Prostate gland (tissue), 2 donors: ENCODE results near the gene ZNF576. TPM values are rescaled to one million over a fixed set of nuclear protein-coding genes. Genes with fewer than 3 reads are reported as not detected.

Experiments
- DNase-seq: peaks from one replicate; pipeline ENCODE4 v3.0.0-alpha.2; 2019; ENCODE audit warnings: low spot score
- H3K27ac ChIP-seq, 2 donors: fragments of 200-600 bp; sonication (generic); 2 replicates each; pipeline ENCODE4 v1.5.1; 2017 to 2019
- H3K27me3 ChIP-seq: fragments of 200-600 bp; sonication (generic); replicated peaks from 2 replicates; pipeline ENCODE4 v1.5.1; 2019; ENCODE audit not compliant: insufficient read depth
- H3K36me3 ChIP-seq, 2 donors: fragments of 200-600 bp; sonication (generic); 1 replicate in 1 of 2; 2 replicates in 1 of 2; pipeline versions ENCODE4 v1.5.1 to v1.8.1; 2017 to 2019
- H3K4me1 ChIP-seq: fragments of 200-600 bp; sonication (generic); replicated peaks from 2 replicates; pipeline ENCODE4 v1.5.1; 2019
- H3K4me3 ChIP-seq, 2 donors: fragments of 200-600 bp; sonication (generic); 2 replicates each; pipeline ENCODE4 v1.5.1; 2017 to 2019
- H3K9me3 ChIP-seq: fragments of 200-600 bp; sonication (generic); 2 replicates; pipeline ENCODE4 v1.5.1; 2017
- POLR2A ChIP-seq: fragments of 450-650 bp; IDR thresholded peaks from one replicate; pipeline ENCODE4 v1.6.1; 2016; ENCODE audit warnings: antibody characterized with exemption, mild to moderate bottlenecking
- POLR2AphosphoS5 ChIP-seq: sonication (generic); formaldehyde crosslinking; IDR thresholded peaks from one replicate; pipeline ENCODE4 v1.6.1; 2017; ENCODE audit warnings: antibody characterized with exemption
- WGBS: methylation state at CpG from one replicate; pipeline ENCODE4 v1.1.5; 2018; 5-methylcytosine and 5-hydroxymethylcytosine counted together
- intact Hi-C: fragments of 100-400 bp; cut with DNase I; formaldehyde crosslinking; loops from one replicate; pipeline ENCODE4 v1.14.2; 2022
- total RNA-seq, 2 donors: library from RNA; depleted of rRNA; stranded (reverse); fragments of >200 nt; gene quantifications; one replicate each; pipeline ENCODE4 v1.1.0, GENCODE V29; 2016
- TF ChIP-seq, protein P1 (sequence below), 4 experiments: fragments of 200-600 bp in 2 of 4; fragments of 450-650 bp in 2 of 4; sonication (generic) in 2 of 4; IDR thresholded peaks; 1 replicate in 3 of 4; 2 replicates in 1 of 4; pipeline ENCODE4 v1.5.1; 2016 to 2019; ENCODE audit warnings: antibody characterized with exemption in 4 of 4, mild to moderate bottlenecking in 2 of 4, moderate library complexity in 2 of 4

ZNF576 gene
- total RNA-seq, 2 donors from 2014 or later = 25.1 to 30.6 TPM

DNA sequence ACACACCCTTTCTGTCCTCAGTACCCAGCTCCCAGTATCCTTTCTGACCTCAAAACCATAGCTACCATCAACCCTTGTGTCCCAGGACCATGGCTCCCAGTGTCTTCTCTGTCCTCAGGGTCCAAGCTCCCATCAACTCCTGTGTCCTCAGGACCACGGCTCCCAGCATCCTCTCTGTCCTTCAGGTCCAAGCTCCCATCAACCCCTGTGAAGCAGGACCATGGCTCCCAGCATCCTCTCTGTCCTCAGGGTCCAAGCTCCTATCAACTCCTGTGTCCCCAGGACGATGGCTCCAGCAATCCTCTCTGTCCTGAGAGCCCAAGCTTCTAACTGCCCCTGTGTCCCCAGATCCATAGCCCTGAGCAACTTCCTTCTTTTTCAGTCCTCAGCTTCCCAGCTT, 44.9 kb downstream of the ZNF576 start:
- H3K27me3 ChIP-seq = no peaks in the 10 kb centered on the region
- peaks cover 3% of the 10 kb centered on the region for H3K4me1 ChIP-seq
- H3K9me3 ChIP-seq = no peaks in the 10 kb centered on the region
- intact Hi-C loops = no loop called here
- TF ChIP-seq, protein P1, sequence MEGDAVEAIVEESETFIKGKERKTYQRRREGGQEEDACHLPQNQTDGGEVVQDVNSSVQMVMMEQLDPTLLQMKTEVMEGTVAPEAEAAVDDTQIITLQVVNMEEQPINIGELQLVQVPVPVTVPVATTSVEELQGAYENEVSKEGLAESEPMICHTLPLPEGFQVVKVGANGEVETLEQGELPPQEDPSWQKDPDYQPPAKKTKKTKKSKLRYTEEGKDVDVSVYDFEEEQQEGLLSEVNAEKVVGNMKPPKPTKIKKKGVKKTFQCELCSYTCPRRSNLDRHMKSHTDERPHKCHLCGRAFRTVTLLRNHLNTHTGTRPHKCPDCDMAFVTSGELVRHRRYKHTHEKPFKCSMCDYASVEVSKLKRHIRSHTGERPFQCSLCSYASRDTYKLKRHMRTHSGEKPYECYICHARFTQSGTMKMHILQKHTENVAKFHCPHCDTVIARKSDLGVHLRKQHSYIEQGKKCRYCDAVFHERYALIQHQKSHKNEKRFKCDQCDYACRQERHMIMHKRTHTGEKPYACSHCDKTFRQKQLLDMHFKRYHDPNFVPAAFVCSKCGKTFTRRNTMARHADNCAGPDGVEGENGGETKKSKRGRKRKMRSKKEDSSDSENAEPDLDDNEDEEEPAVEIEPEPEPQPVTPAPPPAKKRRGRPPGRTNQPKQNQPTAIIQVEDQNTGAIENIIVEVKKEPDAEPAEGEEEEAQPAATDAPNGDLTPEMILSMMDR (IDR thresholded peaks at IDR 0.05) = no peak
- TF ChIP-seq POLR2AphosphoS5 = no peak
- TF ChIP-seq POLR2A = no peak
- WGBS = 83% methylated on average over 2 of the region's 2 CpGs
- DNase-seq = no peak
- no peak overlapping the region for H3K4me3 ChIP-seq
- no peak overlapping the region for H3K27ac ChIP-seq
- no peaks in the 10 kb centered on the region for H3K36me3 ChIP-seq

DNA sequence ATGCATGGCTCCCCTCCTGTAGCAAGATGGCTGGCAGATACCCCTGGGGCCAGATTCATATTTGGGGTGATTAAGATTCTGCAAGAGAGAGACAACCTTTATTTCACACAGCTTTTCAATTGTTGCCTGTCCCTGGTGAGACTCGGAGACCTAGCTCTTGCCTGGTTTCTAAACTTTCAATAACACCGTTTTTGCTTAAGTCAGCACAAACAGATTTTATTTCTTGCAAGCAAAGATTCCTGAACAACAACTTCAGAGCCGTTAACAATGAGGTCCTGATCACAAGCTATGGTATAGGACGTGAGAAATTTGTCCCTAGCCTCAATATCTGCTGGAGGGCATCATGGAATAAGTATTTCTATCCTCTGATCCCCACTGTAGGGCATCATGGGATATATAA, 46.1 kb downstream of the ZNF576 start:
- Histone ChIP-seq H3K27ac (no peak overlapping the region), H3K4me1 (peaks cover 3% of the 10 kb centered on the region), H3K36me3 (no peaks in the 10 kb centered on the region), H3K27me3 (no peaks in the 10 kb centered on the region), H3K4me3 (no peak overlapping the region), H3K9me3 (no peaks in the 10 kb centered on the region)
- intact Hi-C loops = no loop called here
- TF ChIP-seq POLR2AphosphoS5 = no peak
- no peak for TF ChIP-seq POLR2A
- TF ChIP-seq, protein P1 (IDR thresholded peaks at IDR 0.05) = no peak
- DNase-seq = no peak
- 93% methylated on average over 4 of the region's 4 CpGs for WGBS

DNA sequence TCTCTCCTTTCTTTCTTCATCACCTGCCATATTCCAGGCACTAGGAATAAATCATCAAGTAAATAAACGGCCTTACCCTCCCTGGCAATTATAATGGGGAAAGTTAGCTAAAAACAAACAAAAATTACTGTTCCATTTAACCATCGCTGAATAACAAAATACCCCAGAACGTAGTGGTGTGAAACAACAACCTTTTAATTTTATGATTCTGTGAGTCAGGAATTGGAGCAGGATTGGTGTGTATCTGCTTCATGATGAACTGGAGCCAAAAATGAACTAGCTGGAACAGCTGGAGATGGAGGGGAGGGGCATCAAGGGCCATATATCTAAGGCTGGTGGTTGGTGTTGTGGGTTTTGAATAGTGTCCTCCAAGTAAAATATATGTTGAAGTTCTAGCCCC, 46.9 kb downstream of the ZNF576 start:
- no peaks in the 10 kb centered on the region for H3K27me3 ChIP-seq
- TF ChIP-seq POLR2A (no peak), POLR2AphosphoS5 (no peak)
- TF ChIP-seq, protein P1 (IDR thresholded peaks at IDR 0.05) = no peak
- intact Hi-C loops = no loop called here
- H3K4me3 ChIP-seq = no peak overlapping the region
- WGBS = 22% methylated on average over 3 of the region's 3 CpGs
- H3K36me3 ChIP-seq = no peaks in the 10 kb centered on the region
- peaks cover 3% of the 10 kb centered on the region for H3K4me1 ChIP-seq
- no peak overlapping the region for H3K27ac ChIP-seq
- DNase-seq = no peak
- H3K9me3 ChIP-seq = no peaks in the 10 kb centered on the region

DNA sequence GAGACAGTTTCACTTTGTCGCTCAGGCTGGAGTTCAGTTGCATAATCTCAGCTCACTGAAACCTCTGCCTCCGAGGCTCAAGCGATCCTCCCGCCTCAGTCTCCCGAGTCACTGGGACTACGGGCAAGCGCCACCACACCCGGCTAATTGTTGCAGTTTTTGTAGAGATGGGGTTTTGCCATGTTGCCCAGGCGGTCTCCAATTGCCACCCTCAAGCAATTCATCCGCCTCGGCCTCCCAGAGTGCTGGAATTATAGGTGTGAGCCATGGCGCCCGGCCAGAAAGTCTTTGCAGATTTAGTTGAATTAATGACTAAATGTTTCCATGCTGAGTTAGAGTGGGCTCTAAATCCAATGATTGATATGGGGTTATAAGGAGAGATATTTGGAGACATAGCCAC, 47.8 kb downstream of the ZNF576 start:
- Histone ChIP-seq H3K27ac (no peak overlapping the region), H3K36me3 (no peaks in the 10 kb centered on the region), H3K9me3 (no peaks in the 10 kb centered on the region), H3K27me3 (no peaks in the 10 kb centered on the region), H3K4me1 (peaks cover 3% of the 10 kb centered on the region), H3K4me3 (no peak overlapping the region)
- 85% methylated on average over 13 of the region's 13 CpGs for WGBS
- DNase-seq = no peak
- intact Hi-C loops = no loop called here
- TF ChIP-seq, protein P1 (IDR thresholded peaks at IDR 0.05) = no peak
- no peak for TF ChIP-seq POLR2A
- TF ChIP-seq POLR2AphosphoS5 = no peak

DNA sequence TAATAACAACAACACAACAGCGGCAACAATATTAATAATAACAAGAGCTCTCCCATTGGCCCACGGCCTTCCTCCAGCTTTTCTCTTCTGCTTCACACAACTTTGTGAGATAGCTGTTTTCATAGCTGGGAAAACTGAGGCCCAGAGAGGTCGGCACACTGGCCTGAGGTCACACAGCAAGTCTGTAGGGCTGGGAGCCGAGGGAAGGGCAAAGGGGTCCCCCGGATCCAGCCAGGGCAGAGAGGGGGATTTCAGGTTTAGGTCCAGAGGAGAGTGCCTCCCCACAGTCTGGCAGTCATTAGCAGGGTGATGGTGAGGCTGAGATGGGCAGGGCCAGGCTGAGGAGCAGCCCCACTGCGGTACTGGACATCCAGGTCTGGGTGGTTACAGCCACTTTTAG, 52.2 kb downstream of the ZNF576 start:
- Histone ChIP-seq H3K4me3 (no peak overlapping the region), H3K9me3 (no peaks in the 10 kb centered on the region), H3K36me3 (no peaks in the 10 kb centered on the region), H3K27me3 (no peaks in the 10 kb centered on the region), H3K27ac (no peak overlapping the region), H3K4me1 (no peaks in the 10 kb centered on the region)
- WGBS = 91% methylated on average over 6 of the region's 6 CpGs
- DNase-seq = no peak
- intact Hi-C loops = no loop called here
- TF ChIP-seq, protein P1 (IDR thresholded peaks at IDR 0.05) = no peak
- no peak for TF ChIP-seq POLR2A
- TF ChIP-seq POLR2AphosphoS5 = no peak
